ENCODE measurements around the gene TMCC1.
"Not testable (repeated sequence)": the region's sequence is repeated elsewhere in the genome, so short reads cannot be mapped to it uniquely, and the experiment has no call there.

Gene TMCC1

DNA sequence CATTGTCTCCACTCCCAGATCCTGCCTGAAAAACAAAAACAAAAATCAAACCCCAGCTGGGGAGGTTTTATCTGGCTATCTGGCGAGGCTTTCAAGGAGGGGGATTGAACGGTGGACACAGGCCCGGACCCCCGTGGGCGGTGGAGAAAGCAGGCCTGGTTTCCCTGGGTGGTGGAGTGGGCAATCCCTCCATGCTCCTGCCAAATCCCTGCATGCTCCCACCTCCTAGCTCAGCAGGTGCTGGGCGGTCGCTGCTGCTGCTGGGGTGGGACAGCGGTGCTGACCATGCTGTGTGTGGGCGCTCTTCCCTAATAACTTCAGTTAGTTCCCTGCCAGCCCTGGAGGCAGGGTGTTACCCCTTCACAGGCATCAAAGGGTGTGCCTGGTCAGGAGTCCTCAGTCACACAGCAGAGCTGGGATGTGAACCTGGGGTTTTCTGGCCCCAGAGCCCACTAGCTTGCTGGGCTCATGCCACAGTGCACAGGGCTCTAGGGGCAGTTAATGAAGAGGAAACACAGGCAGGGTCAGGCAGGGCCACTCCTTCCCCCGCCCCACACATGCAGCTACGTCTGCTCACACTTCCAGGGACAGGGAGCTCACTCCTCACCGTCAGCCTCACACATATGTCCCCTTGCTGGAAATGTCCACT is 271.2 kb downstream of the TMCC1 start:
- peak; percentile 10 for DNase-seq (ENCODE audit: low spot score)

- peak; percentile 13 for DNase-seq (ENCODE audit: low spot score)
These were observed 271.8 kb downstream of the TMCC1 start for GRCh38 chr3:129621626-129622225.

DNA sequence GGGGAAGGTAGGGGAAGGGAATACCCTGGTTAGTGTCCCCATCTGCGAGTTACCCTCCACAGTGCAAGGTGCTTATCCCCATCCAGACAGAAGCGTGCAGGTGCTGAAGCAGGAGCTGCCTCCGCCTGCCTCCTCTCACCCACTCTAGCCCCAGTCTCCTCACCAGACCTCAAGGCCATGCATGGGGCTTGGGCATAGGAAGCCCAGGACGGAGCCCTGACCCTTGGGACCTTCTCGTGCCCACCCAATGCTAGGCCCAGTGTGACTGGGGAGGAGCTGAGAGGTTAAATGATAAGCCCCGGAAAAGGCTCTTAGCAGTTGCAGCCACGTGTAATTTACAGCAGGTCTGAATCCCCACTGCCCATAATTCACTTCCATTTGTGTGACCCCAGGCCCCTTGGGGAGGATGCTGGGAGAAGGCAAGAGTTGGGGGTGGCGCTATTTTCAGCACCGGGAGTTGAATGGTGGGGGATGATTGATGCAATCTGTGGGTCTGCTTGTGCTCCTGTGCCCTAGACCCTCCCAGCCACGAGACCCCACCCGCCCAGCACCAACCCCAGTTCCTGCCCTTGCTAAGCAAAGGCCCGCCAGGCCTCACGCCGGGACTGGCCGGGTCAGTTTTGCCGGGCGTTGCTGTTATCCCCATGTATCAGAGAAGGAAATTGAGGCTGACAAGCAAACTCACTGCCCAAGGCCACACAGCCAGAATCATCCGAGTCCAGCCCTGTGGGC is 272.5 kb downstream of the TMCC1 start:
- DNase-seq (ENCODE audit: low spot score), result peak; percentile 9

- DNase-seq (ENCODE audit: low spot score), result no peak
These were observed 273.8 kb downstream of the TMCC1 start for GRCh38 chr3:129619726-129620162.

GRCh38 chr3:129618901-129619671 is 274.4 kb downstream of the TMCC1 start:
- DNase-seq (ENCODE audit: low spot score), result peak; percentile 9

- DNase-seq (ENCODE audit: low spot score), result no peak
These were observed 275.2 kb downstream of the TMCC1 start for GRCh38 chr3:129618186-129618820.

DNA sequence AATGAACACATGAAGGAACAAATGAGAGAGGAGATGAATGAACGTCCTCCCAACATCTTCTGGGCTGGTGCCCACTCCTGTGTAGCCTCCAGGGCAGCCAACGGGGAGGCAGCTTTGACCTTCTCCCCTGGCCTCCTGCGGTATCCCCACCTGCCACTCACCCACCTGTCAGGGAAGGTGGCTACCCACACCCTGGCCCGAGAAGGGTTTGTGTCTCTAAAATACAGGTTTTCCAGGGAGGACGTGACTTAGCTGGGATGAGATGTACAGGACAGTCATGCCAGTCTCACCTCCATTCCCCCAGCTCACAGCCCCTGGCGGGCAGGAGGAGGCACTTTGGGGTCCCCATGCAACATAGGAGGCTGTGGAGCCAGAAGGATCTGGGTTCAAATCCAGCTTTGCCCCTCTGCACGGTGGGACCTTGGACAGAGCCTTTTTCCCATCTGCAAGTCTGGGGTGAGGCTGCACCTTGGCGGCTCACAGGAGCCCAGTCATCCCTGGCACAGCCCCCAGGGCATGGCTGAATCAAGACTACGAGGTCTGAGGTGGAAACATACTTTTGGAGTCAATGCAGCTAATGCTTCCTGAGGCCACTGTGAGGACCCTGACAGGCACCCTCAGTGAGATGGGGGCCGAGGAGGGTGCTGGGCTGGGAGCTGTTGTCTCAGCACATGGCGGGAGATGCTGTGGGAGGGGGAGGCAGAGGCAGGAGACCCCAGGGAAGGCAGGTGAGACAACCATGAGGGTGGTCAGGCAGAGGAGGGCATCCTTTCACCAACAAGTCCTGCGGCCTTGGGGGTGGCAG is 275.9 kb downstream of the TMCC1 start:
- DNase-seq (ENCODE audit: low spot score), result no peak

DNA sequence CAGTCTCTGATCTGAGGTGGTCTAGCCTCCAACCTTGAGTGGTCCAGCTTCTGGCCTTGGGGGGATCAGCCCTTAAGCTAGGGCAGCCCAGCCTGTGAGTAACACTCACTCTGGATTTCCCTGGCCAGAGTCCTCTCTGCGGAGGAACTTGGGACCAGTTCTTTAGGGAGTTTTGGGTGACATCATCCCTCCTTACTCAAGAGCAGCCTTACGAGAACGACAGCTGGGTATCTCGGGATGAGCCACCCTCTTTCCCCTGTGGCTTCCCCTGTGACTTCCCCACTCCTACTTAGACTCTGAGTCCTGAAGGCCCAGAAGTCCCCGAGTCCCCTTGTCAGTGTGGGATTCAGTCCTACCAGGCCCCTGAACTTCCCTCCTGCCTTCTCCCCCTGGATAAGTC is 276.8 kb downstream of the TMCC1 start:
- no peak for DNase-seq (ENCODE audit: low spot score)

DNA sequence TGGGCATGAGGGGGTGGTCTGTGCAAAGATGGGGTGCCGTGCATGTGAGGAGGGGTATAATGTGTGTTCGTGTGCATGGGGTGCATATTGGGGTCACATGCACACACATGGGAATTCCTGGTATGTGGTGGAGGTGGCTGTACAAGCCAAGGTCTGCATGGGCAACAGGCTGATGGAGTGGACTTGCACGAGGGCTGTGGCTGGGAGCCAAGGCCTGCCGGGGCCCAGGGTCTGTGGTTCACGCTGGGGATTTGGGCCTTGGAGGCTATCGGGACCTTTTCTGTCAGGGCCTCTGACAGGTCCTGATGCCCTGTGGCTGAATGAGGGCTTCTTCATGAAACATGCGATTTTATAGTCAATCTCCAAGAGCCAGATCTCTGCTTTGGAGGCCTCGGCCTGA is 277.2 kb downstream of the TMCC1 start:
- DNase-seq (ENCODE audit: low spot score), result no peak

DNA sequence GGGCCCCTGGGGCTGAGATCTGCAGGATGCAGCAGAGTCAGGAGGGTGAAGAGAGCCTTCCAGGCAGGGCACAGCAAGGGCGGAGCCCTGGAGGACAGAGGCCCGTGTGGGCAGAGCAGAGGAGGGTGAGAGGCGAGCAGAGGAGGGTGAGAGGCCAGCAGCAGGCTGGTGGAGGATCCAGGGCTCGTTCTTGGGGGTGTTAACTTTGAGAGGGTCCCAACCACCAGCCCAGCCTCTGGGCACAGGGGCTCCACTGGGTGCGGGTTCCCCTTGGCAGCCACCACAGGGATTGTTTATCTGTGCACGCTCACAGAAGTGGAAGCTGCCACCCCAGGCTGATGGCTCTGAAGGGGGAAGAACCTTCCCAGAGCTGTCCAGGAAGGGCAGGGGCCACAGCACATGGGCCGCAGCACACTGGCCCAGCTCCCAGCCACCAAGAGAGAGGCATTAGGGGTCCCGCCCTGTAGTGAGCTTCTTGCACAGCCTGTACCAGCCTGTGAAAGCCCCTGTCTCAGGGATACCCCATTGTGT is 277.7 kb downstream of the TMCC1 start:
- no peak for DNase-seq (ENCODE audit: low spot score)

- DNase-seq (ENCODE audit: low spot score), result no peak
These were observed 278.6 kb downstream of the TMCC1 start for GRCh38 chr3:129614927-129615363.

- DNase-seq (ENCODE audit: low spot score), result no peak
These were observed 279.1 kb downstream of the TMCC1 start for GRCh38 chr3:129614435-129614834.

DNA sequence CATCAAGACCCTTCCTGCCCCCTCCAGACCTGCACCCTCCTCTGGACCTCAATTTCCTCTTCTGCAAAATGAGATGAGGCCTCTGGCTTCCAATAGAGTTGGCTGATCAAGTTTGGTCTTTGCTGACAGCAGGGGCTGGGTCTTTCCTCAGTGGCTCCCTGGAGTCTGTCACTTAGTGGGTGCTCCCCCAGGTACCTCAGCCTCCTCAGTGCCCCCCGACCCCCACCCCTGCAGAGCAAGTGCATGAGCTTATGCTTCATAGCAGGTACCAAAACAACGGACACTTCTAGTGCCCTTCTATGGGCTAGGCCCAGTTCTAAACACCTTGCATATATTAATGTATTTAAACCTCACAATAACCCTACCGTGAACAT is 280.2 kb downstream of the TMCC1 start:
- DNase-seq (ENCODE audit: low spot score), result no peak

- peak; percentile 71 for DNase-seq (ENCODE audit: low spot score)
These were observed 280.8 kb downstream of the TMCC1 start for GRCh38 chr3:129612534-129613366.

GRCh38 chr3:129611812-129612533 is 281.5 kb downstream of the TMCC1 start:
- DNase-seq (ENCODE audit: low spot score), result no peak

- DNase-seq (ENCODE audit: low spot score), result no peak
These were observed 282.1 kb downstream of the TMCC1 start for GRCh38 chr3:129611446-129611800.

DNA sequence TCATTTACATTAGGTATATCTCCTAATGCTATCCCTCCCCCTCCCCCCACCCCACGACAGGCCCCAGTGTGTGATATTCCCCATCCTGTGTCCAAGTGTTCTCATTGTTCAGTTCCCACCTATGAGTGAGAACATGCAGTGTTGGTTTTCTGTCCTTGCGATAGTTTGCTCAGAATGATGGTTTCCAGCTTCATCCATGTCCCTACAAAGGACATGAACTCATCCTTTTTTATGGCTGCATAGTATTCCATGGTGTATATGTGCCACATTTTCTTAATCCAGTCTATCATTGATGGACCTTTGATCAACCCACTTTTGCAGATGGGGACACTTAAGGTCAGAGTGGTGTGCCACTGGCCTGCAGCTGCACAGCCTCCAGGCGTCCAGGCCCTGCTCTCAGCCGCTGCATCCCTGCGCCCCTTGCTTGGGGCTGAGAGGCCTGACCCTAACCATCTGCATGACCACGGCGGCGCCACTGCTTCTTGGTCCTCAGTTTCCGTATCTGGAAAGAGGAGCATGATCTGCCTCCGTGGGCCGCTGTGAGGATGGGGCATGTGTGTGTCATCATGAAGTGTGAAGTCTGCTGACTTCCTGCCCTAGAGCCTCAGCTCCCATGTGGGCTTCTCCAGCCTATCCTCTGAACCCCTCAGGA is 282.6 kb downstream of the TMCC1 start:
- not testable (repeated sequence) for DNase-seq (ENCODE audit: low spot score)

DNA sequence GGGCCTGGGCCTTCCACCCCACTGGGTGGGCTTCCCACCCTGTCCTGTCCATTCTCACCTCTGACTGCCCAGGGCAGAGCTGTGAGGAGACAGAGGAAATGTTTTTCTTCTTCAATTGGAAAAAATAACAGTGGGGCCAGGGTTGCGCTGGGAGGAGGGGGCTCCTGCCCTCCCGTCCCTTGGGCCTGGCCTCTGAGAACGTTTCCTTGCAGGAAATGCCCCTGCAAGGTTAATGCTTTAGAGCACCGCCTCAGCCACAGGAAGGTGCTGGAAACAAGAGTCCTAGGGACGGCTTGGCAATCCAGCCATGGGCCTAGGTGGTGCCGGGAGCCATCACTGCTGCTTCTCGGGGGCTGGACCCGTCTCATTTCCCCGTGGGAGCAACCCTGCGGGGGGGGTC is 283.2 kb downstream of the TMCC1 start:
- DNase-seq (ENCODE audit: low spot score), result no peak
